ENCODE measurements around the gene APOC1. TPM values are rescaled to one million over a fixed set of nuclear protein-coding genes. Genes with fewer than 3 reads are reported as not detected.
"Not testable (repeated sequence)": the region's sequence is repeated elsewhere in the genome, so short reads cannot be mapped to it uniquely, and the experiment has no call there.

APOC1 gene
- total RNA-seq, 1 donor from 2014 or later, result 5.3 TPM

GRCh38 chr19:44913512-44914432 lies 636 bp upstream of the APOC1 start:
- DNase-seq, result not testable (repeated sequence)

DNA sequence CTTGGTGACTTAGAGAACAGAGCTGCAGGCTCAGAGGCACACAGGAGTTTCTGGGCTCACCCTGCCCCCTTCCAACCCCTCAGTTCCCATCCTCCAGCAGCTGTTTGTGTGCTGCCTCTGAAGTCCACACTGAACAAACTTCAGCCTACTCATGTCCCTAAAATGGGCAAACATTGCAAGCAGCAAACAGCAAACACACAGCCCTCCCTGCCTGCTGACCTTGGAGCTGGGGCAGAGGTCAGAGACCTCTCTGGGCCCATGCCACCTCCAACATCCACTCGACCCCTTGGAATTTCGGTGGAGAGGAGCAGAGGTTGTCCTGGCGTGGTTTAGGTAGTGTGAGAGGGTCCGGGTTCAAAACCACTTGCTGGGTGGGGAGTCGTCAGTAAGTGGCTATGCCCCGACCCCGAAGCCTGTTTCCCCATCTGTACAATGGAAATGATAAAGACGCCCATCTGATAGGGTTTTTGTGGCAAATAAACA lies 9.9 kb downstream of the APOC1 start:
- no peak for DNase-seq

DNA sequence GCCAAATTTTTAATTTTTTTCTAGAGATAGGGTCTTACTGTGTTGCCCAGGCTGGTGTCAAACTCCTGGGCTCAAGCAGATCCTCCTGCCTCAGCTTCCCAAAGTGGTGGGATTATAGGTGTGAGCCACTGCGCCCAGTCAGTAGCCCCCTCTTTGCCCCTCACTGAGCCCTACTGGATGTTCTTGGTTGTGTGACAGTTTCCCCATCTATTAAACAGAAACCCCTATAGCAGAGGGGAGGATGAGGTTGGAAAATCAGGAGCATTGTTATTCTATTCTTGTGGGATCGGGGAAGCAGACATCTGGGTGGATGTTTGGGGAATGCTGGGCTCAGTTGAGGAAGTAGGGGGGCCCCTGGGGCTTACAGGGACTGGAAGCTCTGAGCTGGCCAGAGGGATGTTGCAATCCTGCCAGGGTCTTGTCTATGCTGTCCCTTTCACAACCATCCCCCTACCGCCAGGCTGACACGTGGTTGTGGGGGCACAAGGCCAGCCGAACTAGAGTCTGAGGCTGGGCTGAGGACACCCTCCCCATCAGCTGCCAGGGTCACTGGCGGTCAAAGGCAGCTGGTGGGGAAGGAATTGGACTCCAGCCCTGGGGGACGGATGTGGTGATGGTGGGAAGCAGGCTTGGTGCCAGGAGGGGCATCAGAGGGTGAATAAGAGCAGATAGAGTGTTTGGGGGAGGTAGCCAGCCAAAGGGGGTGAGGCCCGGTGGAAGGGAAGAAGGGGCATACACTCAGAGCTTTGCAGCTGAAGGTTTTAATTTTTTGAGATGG lies 10.9 kb downstream of the APOC1 start:
- DNase-seq, result peak; percentile 65

GRCh38 chr19:44926245-44927077 lies 12.1 kb downstream of the APOC1 start:
- not testable (repeated sequence) for DNase-seq

DNA sequence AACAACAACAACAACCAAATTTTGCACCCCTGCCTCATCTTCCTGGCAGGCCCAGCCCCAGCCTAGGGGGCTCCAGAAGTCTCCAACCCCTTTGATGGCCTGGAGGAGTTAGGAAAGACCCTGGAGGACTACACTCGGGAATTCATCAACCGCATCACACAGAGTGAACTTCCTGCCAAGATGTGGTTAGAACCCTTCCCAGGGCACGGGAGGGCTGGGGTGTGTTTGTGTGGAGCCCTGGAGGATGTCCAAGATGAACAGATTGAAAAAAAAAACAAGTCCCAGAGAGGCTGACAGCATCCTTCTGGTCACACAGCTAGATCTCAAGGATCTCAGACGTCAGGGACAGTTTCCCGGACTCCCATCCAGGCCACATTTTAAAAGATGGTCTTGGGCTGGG lies 13.3 kb downstream of the APOC1 start:
- DNase-seq, result no peak

DNA sequence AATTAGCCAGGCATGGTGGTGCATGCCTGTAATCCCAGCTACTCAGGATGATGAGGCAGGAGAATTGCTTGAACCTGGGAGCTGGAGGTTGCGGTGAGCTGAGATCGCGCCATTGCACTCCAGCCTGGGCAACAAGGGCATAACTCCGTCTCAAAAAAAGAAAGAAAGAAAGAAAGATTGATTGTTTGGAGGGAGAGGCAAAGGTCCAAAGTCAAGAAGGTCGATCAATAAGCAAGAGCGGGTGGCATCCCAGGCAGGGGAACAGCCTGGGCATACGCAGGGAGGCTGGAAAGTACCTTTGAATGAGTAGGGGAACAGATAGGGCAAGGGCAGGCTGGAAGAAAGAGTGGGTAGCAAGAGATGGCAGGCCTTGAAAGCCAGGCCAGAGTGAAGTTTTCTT lies 15.7 kb downstream of the APOC1 start:
- no peak for DNase-seq

GRCh38 chr19:44931541-44931940 lies 17.1 kb downstream of the APOC1 start:
- no peak for DNase-seq

DNA sequence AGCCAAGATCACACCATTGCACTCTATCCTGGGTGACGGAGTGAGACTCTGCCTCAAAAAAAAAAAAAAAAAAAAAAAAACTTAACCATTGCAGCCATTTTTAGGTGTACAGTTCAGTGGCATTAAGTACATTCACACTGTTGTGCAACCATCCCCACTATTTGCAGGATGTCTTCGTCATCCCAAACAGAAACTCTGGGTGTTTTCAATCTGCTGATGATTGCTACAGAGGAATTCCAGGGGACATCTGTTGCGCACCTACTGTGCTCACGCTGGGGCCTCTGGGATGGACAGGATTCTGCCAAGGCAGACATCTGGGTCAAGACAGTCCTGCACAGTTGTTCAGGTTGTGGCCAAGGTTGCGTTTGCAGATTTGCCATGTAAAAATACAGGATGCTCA lies 25.3 kb downstream of the APOC1 start:
- DNase-seq, result no peak

DNA sequence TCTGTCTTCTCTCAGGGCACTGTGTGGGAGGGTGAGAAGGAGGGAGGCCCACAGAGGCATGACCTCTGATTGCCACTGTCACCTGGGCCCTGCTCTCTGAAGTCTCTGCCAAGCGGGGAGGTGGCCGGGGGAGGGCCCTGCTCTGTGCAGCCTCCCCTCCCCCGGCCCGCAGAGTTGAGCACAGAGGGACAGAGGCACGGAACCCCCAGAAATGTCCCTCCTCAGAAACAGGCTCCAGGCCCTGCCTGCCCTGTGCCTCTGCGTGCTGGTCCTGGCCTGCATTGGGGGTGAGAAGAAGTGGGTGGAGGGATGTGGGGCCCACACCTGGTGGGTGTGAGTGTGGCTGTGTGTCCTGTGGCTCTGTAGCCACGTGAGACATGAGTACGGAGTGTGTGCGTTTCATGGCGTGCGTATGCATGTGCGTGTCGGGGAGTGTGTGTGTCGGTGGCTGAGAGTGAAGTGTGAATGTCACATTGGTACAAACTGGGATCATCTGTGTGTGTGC lies 27.7 kb downstream of the APOC1 start, which contains the start of gene APOC4:
Gene APOC4 (plus strand): TSS at position 171 of the 505 bp plus-strand sequence. CDS start 41 bp downstream, at position 212.
- DNase-seq, result no peak

- DNase-seq, result peak; percentile 19
These were observed 29.4 kb downstream of the APOC1 start for GRCh38 chr19:44943801-44944249.

DNA sequence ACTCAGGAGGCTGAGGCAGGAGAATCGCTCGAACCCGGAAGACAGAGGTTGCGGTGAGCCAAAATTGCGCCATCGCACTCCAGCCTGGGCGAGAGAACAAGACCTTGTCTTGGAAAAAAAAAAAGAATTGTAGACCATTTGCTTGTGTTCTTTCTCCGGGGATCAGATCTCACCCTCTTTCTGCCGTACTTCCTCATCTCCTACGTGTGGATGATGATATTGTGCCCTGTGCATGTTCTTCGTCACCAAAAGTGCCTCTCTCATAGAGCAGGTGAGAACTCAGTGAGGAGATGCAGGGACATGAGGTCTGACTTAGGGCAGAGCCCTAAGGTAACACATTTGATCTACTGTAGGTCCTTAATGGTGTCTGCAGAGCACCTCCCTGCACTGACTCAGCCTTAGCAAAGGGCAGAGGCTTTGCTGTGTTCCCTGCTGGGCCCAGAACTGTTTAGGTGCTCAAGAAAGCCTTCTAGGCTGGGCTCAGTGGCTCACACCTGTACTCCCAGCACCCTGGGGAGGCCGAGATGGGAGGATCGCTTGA lies 32.7 kb downstream of the APOC1 start:
- DNase-seq, result no peak

DNA sequence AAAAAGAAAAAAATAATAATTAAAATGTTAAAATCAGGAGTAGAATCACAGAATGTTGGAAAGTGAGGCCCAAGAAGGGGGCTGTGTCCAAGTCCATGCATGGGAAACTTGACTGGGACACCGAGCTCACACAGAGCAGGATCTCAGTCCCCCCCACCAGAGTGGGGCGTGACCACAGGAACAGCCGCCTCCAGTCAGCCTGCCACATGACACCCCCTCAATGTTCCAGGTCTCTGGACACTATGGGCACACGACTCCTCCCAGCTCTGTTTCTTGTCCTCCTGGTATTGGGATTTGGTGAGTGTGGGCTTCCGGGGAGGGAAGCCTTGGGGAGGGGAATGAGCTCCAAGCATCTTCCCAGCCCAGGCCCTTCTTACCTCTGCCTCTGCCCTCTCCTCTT lies 33.8 kb downstream of the APOC1 start:
- DNase-seq, result no peak

DNA sequence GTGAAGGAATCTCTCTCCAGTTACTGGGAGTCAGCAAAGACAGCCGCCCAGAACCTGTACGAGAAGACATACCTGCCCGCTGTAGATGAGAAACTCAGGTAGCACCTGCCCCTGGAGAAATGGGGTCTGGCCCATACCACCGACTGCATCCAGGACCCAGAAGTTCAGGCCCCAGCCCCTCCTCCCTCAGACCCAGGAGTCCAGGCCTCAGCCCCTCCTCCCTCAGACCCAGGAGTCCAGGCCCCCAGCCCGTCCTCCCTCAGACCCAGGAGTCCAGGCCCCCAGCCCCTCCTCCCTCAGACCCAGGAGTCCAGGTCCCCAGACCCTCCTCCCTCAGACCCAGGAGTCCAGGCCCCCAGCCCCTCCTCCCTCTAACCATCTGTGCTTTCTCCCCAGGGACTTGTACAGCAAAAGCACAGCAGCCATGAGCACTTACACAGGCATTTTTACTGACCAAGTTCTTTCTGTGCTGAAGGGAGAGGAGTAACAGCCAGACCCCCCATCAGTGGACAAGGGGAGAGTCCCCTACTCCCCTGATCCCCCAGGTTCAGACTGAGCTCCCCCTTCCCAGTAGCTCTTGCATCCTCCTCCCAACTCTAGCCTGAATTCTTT lies 34.5 kb downstream of the APOC1 start:
- no peak for DNase-seq

- DNase-seq, result no peak
These were observed 35.1 kb downstream of the APOC1 start for GRCh38 chr19:44949550-44949949.

GRCh38 chr19:44951179-44952159 lies 37.1 kb downstream of the APOC1 start:
- peak; percentile 69 for DNase-seq

DNA sequence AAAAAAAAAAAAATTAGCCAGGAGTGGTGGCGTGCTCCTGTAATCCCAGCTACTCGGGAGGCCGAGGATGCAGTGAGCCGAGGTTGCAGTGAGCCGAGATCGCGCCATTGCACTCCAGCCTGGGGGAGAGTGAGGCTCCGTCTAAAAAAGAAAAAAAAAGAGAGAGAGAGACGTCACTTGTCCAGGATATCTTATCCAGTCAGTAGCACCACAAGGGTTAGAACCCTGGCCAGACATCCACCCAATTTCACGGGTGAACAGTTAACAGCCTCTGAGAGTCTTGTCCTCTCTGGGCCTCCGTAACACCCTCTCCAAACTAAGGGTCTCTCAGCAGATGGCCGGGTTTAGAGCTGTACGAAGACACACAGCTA lies 39.9 kb downstream of the APOC1 start:
- no peak for DNase-seq

- peak; percentile 93 for DNase-seq
These were observed 40.5 kb downstream of the APOC1 start, which contains the start of gene CLPTM1 for GRCh38 chr19:44954649-44955504. TSS of gene CLPTM1 (plus strand) at chr19:44955380. CDS start at chr19:44955396, 16 bp downstream.
